ENCODE measurements around the gene MCC. TPM values are rescaled to one million over a fixed set of nuclear protein-coding genes. Genes with fewer than 3 reads are reported as not detected.

The MCC gene
- total and polyA plus RNA-seq, 4 donors, result 1.6 to 38.6 (median 11.2) TPM

DNA sequence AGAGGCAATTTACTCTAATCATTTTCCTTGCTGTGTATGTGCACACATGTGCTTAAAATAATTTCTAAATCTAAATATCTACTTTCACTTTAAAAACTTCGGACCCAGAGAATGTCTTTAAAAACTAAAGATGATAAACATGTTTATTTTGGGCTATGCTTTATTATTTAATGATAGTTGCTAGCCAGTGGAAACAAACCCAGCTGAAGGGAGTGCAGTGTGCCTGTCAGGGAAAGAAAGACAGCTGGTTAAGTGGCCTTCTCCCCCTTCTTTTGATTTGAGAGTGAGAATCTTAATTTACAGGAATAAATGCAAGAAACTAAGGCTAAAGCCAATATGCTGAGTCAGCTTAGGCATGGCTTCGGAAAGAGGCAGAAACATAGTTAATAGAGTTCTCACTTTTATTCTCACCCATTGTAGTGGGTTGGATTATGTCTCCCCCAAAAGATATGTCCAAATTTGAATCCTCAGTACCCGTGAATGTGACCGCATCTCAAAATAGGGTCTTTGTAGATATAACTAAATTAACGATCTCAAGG lies 400.2 kb downstream of the MCC start:
- peaks cover 0 to 2% (median 0%) of the 10 kb centered on the region in 4 donors for H3K36me3 ChIP-seq (ENCODE audit: control insufficient read depth in 4 of 4, insufficient read depth in 4 of 4, low read length in 4 of 4)
- no peak overlapping the region for H3K9ac ChIP-seq (ENCODE audit: insufficient read depth in 1 of 2, low read length in 2 of 2)
- no peaks in the 10 kb centered on the region for H3K9me3 ChIP-seq (ENCODE audit: control insufficient read depth in 4 of 4, insufficient read depth in 3 of 4, low read length in 3 of 4)
- TF ChIP-seq, protein P1, sequence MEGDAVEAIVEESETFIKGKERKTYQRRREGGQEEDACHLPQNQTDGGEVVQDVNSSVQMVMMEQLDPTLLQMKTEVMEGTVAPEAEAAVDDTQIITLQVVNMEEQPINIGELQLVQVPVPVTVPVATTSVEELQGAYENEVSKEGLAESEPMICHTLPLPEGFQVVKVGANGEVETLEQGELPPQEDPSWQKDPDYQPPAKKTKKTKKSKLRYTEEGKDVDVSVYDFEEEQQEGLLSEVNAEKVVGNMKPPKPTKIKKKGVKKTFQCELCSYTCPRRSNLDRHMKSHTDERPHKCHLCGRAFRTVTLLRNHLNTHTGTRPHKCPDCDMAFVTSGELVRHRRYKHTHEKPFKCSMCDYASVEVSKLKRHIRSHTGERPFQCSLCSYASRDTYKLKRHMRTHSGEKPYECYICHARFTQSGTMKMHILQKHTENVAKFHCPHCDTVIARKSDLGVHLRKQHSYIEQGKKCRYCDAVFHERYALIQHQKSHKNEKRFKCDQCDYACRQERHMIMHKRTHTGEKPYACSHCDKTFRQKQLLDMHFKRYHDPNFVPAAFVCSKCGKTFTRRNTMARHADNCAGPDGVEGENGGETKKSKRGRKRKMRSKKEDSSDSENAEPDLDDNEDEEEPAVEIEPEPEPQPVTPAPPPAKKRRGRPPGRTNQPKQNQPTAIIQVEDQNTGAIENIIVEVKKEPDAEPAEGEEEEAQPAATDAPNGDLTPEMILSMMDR (IDR thresholded peaks at IDR 0.05; ENCODE audit: control extremely low read depth, extremely low read depth), result no peak
- DNase-seq (peak; percentile 59 to 90 (median 88)), ATAC-seq (ENCODE audit: insufficient read depth, low FRiP score) (no peak)
- no peaks in the 10 kb centered on the region for H3K27me3 ChIP-seq (ENCODE audit: control insufficient read depth in 3 of 3, insufficient read depth in 3 of 3, low read length in 2 of 3)
- no peak overlapping the region for H3K27ac ChIP-seq (ENCODE audit: low read depth in 1 of 2, low read length in 1 of 2)
- no peak overlapping the region for H3K4me3 ChIP-seq
- 82 to 88% methylated on average over 5 of the region's 5 CpGs for WGBS, 2 donors
- H3K4me1 ChIP-seq (ENCODE audit: control insufficient read depth in 5 of 5, insufficient read depth in 5 of 5, low read length in 5 of 5), result peaks cover 5 to 38% (median 21%) of the 10 kb centered on the region in 5 donors

DNA sequence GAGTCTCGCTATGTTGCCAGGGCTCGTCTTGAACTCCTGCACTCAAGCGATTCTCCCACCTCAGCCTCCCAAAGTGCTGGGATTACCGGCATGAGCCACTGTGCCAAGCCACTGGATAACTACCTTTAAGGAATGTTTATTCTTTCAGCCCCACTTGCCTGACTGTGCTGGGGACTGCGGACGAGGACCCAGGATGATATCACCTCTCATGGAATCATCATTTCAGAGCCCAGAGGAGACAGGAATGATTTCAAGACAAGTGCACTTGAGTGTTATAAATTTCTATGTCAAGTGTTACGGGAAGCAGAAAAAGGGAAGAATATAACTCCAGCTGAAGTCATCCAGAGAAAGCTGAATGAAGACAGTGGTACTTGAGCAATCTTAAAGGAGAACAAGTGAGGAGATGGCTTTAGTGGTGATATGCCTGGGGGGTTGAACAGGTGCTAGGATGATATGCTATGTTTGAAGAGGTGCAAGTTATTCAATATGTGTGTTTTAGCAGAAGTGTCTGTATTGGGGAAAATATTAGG lies 402.3 kb downstream of the MCC start:
- 86% methylated on average over 7 of the region's 7 CpGs for WGBS, 2 donors
- TF ChIP-seq, protein P1 (IDR thresholded peaks at IDR 0.05; ENCODE audit: control extremely low read depth, extremely low read depth), result no peak
- Histone ChIP-seq H3K4me3 (no peak overlapping the region), H3K36me3 (ENCODE audit: control insufficient read depth in 4 of 4, insufficient read depth in 4 of 4, low read length in 4 of 4) (peaks cover 0 to 10% (median 2%) of the 10 kb centered on the region in 4 donors), H3K9me3 (ENCODE audit: control insufficient read depth in 4 of 4, insufficient read depth in 3 of 4, low read length in 3 of 4) (peaks cover 0 to 2% (median 0%) of the 10 kb centered on the region in 4 donors), H3K9ac (ENCODE audit: insufficient read depth in 1 of 2, low read length in 2 of 2) (no peak overlapping the region), H3K27me3 (ENCODE audit: control insufficient read depth in 3 of 3, insufficient read depth in 3 of 3, low read length in 2 of 3) (no peaks in the 10 kb centered on the region), H3K4me1 (ENCODE audit: control insufficient read depth in 5 of 5, insufficient read depth in 5 of 5, low read length in 5 of 5) (peaks cover 5 to 38% (median 21%) of the 10 kb centered on the region in 5 donors), H3K27ac (ENCODE audit: low read depth in 1 of 2, low read length in 1 of 2) (no peak overlapping the region)
- ATAC-seq (ENCODE audit: insufficient read depth, low FRiP score) (no peak), DNase-seq (no peak)

DNA sequence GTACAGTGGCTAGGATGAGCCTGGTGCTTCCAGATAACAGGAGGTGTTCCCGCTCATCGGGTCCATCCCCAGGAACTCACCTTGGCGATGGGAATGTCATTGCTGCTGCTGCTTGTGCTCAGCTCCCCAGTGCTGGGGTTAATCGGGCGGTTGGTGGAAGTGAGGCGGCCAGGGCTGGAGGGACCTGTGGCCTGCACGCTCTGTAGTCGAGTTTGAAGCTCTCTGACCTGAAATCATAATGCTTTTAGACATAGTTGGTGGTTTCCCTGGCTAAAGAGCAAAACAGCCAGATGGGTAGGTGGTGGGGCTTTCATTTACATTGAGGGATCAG lies 403.2 kb downstream of the MCC start:
- H3K9me3 ChIP-seq (ENCODE audit: control insufficient read depth in 4 of 4, insufficient read depth in 3 of 4, low read length in 3 of 4), result peaks cover 0 to 2% (median 0%) of the 10 kb centered on the region in 4 donors
- no peak for DNase-seq
- peaks cover 2 to 34% (median 20%) of the 10 kb centered on the region in 5 donors for H3K4me1 ChIP-seq (ENCODE audit: control insufficient read depth in 5 of 5, insufficient read depth in 5 of 5, low read length in 5 of 5)
- H3K9ac ChIP-seq (ENCODE audit: insufficient read depth in 1 of 2, low read length in 2 of 2), result no peak overlapping the region
- TF ChIP-seq, protein P1 (IDR thresholded peaks at IDR 0.05; ENCODE audit: control extremely low read depth, extremely low read depth), result no peak
- ATAC-seq (ENCODE audit: insufficient read depth, low FRiP score), result no peak
- H3K27ac ChIP-seq (ENCODE audit: low read depth in 1 of 2, low read length in 1 of 2), result no peak overlapping the region
- no peaks in the 10 kb centered on the region for H3K27me3 ChIP-seq (ENCODE audit: control insufficient read depth in 3 of 3, insufficient read depth in 3 of 3, low read length in 2 of 3)
- WGBS, 2 donors, result 91 to 93% methylated on average over 8 of the region's 8 CpGs
- no peak overlapping the region for H3K4me3 ChIP-seq
- peaks cover 0 to 10% (median 3%) of the 10 kb centered on the region in 4 donors for H3K36me3 ChIP-seq (ENCODE audit: control insufficient read depth in 4 of 4, insufficient read depth in 4 of 4, low read length in 4 of 4)
